ENCODE data around the gene TNIP2. TPM values are rescaled to one million over a fixed set of nuclear protein-coding genes. Genes with fewer than 3 reads are reported as not detected.

TNIP2 gene
- total RNA-seq, 4 donors from 2014 or later, result 40.1 to 58.2 (median 45.5) TPM

DNA sequence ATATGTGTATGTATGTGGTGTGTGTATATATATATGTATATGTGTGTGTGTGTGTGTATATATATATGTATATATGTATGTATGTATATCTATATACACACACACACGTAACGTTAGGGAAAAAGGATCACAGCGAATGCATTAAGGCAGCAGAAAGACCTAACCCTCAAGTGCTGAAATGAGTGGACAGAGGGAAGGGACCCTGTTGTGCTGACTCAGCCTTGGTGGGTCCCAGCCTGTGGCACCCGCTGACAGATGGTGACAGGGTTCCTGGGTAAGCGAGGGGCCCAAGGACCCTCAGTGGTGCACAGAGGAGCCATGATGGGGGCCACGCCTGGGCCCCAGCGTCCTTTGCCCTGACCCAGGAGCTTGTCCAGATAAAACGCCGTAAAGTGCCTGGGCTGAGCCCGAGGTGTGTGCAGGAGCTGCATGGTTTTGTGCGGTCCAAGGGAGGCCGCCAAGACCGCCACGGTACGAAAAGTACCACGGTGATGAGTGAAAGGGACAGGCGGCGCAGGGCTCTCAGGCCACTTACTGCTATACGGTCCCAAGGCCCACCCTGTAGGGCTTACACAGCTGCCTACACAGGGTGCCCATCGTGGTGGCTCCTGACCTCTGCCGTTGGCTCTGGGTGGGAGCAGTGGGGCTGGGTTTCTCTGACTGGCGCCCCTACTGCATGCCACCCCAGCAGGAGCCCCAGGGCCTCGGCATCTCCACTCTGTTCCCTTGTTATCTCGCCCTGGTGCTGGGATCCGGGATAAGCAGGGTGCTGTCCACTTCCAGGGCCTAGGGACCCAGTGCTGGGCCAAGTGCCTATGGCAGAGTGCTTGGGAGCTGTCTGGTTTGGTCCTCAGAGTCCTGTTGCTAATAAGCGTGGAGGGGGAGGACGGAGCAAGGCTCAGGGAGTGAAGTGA, 46.7 kb upstream of the TNIP2 start:
- Histone ChIP-seq H3K4me3 (no peak overlapping the region), H3K4me1 (peaks cover 82 to 100% (median 98%) of the 10 kb centered on the region in 3 donors), H3K36me3 (no peaks in the 10 kb centered on the region), H3K9me3 (no peaks in the 10 kb centered on the region), H3K27me3 (no peaks in the 10 kb centered on the region), H3K27ac (peak overlapping the region in 3 of 4 donors; percentile 28 to 91 (median 52))
- intact Hi-C loops (cut with DNase I), result no loop called here
- no peak for DNase-seq
- 90 to 93% methylated on average over 11 to 18 of the region's 27 CpGs for WGBS, 2 donors
- TF ChIP-seq, protein P1, sequence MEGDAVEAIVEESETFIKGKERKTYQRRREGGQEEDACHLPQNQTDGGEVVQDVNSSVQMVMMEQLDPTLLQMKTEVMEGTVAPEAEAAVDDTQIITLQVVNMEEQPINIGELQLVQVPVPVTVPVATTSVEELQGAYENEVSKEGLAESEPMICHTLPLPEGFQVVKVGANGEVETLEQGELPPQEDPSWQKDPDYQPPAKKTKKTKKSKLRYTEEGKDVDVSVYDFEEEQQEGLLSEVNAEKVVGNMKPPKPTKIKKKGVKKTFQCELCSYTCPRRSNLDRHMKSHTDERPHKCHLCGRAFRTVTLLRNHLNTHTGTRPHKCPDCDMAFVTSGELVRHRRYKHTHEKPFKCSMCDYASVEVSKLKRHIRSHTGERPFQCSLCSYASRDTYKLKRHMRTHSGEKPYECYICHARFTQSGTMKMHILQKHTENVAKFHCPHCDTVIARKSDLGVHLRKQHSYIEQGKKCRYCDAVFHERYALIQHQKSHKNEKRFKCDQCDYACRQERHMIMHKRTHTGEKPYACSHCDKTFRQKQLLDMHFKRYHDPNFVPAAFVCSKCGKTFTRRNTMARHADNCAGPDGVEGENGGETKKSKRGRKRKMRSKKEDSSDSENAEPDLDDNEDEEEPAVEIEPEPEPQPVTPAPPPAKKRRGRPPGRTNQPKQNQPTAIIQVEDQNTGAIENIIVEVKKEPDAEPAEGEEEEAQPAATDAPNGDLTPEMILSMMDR (IDR thresholded peaks at IDR 0.05), result no peak
- TF ChIP-seq POLR2A (IDR thresholded peaks at IDR 0.05), result no peak

DNA sequence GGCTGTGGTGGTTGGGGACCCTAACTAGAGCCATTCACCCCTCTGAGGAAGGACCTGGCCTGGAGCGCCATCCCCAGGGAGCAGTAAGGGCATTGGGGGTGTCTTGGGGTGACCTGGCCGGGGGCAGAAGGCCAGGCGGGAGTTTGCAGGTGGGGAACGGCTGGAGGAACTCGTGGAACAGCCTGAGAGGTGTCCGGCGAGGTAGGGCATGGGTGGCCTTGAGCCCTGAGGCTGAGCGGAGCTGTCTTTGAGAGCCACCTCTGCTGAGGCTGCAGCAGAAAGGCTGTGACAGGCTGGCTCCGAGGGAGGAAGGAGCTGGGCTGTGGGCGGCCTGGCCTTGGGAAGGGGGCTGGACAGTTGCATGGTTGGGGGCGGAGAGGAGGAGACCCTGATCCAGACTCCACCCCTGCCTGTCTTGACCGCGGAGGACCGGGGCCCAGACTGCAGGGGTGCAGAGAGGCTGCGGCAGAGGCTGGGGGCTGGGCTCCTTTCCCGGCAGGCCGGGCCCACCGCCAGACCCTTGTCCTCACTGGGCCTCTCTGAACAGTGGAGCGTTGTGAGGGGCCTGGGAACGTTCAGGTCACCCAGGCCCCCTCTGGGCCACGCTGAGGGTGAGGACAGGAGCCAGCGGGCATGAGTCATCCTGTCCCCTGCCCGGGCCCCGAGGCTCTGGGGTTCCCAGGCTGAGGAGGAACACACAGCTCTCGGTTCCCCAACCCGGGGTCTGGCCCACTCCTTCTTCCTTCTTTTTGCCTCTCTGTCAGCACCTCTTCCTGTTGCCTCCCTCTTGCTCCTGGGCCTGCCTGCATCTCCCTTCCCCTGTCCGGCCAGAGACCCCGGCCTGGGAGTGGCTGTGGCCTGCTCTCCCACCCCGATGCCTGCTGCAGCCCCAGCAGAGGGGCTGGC, 44.8 kb upstream of the TNIP2 start:
- no peak for DNase-seq
- H3K27ac ChIP-seq, result peak overlapping the region; percentile 76 to 89 (median 86)
- peak overlapping the region in 3 of 4 donors; percentile 24 to 52 (median 25) for H3K4me3 ChIP-seq
- no peaks in the 10 kb centered on the region for H3K27me3 ChIP-seq
- no peaks in the 10 kb centered on the region for H3K9me3 ChIP-seq
- intact Hi-C loops (cut with DNase I), result no loop called here
- no peak for TF ChIP-seq POLR2A (IDR thresholded peaks at IDR 0.05)
- TF ChIP-seq, protein P1 (IDR thresholded peaks at IDR 0.05), result no peak
- 28 to 30% methylated on average over 10 to 13 of the region's 29 CpGs for WGBS, 2 donors
- no peaks in the 10 kb centered on the region for H3K36me3 ChIP-seq
- H3K4me1 ChIP-seq, result peaks cover 83 to 100% (median 98%) of the 10 kb centered on the region in 3 donors

DNA sequence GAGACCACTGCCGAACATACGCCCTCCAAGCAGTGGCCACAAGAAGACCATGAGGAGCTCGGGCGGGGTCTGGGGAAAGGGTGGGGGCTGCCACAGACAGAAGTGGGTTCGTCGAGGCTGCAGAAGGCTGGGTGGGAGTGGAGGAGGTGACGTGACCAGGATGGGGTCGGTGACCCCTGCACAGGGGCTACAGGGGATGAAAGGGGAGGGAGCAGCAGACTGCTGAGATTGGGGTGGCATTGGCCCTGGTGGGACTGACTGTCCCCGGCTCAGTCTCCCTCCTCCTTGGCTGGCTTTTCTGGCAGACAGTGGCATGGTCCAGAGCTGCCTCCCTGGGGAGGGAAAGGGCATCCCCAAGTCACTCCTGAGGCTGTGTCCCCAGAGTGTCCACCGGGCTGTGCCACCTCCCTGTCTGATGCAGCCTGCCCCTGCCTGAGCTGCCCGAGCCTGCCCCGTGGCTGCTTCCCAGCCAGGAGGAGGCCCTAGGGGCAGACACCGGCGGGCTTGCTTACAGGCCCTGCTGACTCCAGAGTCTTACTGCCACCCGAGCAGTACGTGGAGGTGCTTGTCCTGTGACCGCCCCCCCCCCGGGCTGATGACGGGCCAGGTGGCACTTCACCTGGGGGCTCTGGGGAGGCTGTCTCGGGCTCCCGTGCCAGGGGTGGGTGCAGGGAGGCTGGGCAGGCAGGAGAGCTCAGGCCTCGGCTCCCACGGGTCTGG, 44.0 kb upstream of the TNIP2 start:
- peaks cover 83 to 100% (median 98%) of the 10 kb centered on the region in 3 donors for H3K4me1 ChIP-seq
- H3K27ac ChIP-seq, result peak overlapping the region; percentile 76 to 89 (median 86)
- no peaks in the 10 kb centered on the region for H3K27me3 ChIP-seq
- WGBS, 2 donors, result 56 to 69% methylated on average over 3 to 9 of the region's 23 CpGs
- H3K9me3 ChIP-seq, result no peaks in the 10 kb centered on the region
- peak overlapping the region in 3 of 4 donors; percentile 24 to 52 (median 25) for H3K4me3 ChIP-seq
- intact Hi-C loops (cut with DNase I), result no loop called here
- no peaks in the 10 kb centered on the region for H3K36me3 ChIP-seq
- TF ChIP-seq, protein P1 (IDR thresholded peaks at IDR 0.05), result no peak
- no peak for TF ChIP-seq POLR2A (IDR thresholded peaks at IDR 0.05)
- no peak for DNase-seq

DNA sequence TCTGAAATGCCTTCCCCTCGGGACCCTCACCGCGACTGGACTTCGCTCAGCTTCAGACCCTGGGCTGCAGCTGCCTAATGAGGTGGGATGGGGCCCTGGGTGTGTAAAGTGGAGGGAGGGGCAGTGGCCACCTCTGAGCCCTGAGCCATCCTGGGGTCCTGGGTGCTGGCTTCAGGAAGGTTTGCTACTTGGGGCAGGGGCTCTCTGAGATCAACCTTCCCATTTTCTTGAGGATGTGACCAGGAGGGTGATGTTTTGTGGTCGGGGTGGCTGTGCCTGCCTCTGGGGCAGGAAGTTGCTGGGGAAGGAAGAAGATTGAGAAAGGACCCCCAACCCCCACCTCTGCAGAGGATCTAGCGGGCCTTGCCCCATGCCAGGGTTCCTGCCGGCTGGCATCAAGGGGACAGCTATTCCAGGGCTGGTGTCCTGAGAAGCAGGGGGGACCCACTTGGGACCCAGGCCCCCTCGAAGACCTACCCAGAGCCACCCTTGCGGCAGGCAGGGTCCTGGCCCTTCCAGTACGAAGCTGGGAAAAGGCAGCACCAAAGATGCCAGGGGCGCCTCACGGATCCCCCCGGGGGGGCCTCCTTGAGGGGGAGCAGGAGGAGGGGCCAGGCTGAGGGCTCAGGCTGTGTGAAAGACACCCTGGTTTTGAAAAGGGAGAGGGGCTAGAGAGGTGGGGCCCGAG, 43.2 kb upstream of the TNIP2 start:
- H3K4me3 ChIP-seq, result peak overlapping the region in 3 of 4 donors; percentile 24 to 52 (median 25)
- no peaks in the 10 kb centered on the region for H3K9me3 ChIP-seq
- DNase-seq, result no peak
- 75 to 93% methylated on average over 1 to 5 of the region's 14 CpGs for WGBS, 2 donors
- no peak for TF ChIP-seq POLR2A (IDR thresholded peaks at IDR 0.05)
- TF ChIP-seq, protein P1 (IDR thresholded peaks at IDR 0.05), result no peak
- no peaks in the 10 kb centered on the region for H3K36me3 ChIP-seq
- H3K4me1 ChIP-seq, result peaks cover 83 to 100% (median 98%) of the 10 kb centered on the region in 3 donors
- peak overlapping the region; percentile 76 to 89 (median 86) for H3K27ac ChIP-seq
- intact Hi-C loops (cut with DNase I), result no loop called here
- no peaks in the 10 kb centered on the region for H3K27me3 ChIP-seq
